Raji (cell line): Measurements from ENCODE around the gene PROCR.

ENCODE experiments used
- POLR2A ChIP-seq: IDR thresholded peaks from 2 replicates; pipeline ENCODE4 v1.6.1; 2011; ENCODE audit warnings: low read depth, low read length, control low read depth; ENCODE audit not compliant: insufficient read depth

Gene PROCR

DNA sequence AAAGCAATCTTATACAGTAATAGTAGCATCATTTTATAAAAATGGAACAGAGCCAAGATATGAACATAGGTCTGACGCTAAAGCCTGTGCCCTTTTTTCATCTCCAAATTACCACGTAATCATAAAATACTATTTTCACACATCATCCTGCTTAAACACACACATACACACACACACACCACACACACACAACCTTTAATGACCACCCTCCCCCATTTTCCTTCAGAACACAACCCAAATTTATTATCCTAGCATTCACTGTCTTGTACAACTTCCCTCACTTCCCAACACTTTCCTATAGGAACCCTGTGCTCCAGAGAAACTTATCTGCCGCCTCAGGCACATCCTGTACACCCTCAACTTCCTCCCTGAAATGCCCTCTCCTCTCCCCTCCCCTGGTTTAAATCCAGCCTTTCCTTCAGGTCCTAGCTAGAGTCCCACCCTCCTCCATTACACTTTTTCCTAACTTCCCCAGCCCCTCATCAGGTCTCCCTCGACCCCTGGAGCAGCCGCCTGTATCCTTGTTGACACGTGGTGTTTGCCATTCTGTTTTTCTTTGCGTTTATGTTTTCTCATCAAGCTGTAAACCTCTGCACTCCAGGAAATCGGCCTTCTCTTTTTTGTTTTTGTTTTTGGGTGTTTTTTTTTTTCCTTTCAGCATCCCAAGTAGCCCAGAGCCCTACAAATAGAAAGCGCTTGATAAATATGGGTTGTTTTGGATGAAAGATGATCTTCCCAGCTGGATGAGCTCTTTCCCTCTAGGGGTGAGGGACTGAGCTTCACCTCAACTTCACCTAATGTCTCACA, 53.6 kb downstream of the PROCR start:
- no peak for TF ChIP-seq POLR2A

- no peak for TF ChIP-seq POLR2A
These were observed 54.4 kb downstream of the PROCR start, which contains the start of gene MMP24 for GRCh38 chr20:35226126-35226883. Gene MMP24 (plus strand): TSS chr20:35226690. CDS start chr20:35226739, 49 bp downstream.
